KMS-11 (cell line): ENCODE data around the gene SH3PXD2B.

Experiments
- H2AFZ ChIP-seq: fragments of 200-600 bp; sonication (generic); 2 replicates; pipeline ENCODE4 v1.6.1; 2016; ENCODE audit warnings: antibody characterized with exemption, mixed run types, low read depth
- H3K27ac ChIP-seq: fragments of 200-600 bp; sonication (generic); 2 replicates; pipeline ENCODE4 v1.6.1; 2016; ENCODE audit warnings: mild to moderate bottlenecking, mixed run types
- H3K27me3 ChIP-seq: fragments of 200-600 bp; sonication (generic); 2 replicates; pipeline ENCODE4 v1.6.1; 2017; ENCODE audit warnings: mild to moderate bottlenecking, low read depth, mixed run types, moderate library complexity; ENCODE audit not compliant: insufficient read depth
- H3K36me3 ChIP-seq: fragments of 200-600 bp; sonication (generic); 2 replicates; pipeline ENCODE4 v1.6.1; 2017; ENCODE audit warnings: mild to moderate bottlenecking, mixed run types; ENCODE audit not compliant: insufficient read depth
- H3K4me1 ChIP-seq: fragments of 200-600 bp; sonication (generic); 2 replicates; pipeline ENCODE4 v1.6.1; 2016; ENCODE audit warnings: mild to moderate bottlenecking, low read depth, mixed run types; ENCODE audit not compliant: poor library complexity, severe bottlenecking
- H3K4me2 ChIP-seq: fragments of 200-600 bp; sonication (generic); 2 replicates; pipeline ENCODE4 v1.7.0; 2016; ENCODE audit warnings: mild to moderate bottlenecking, mixed run types
- H3K4me3 ChIP-seq: fragments of 200-600 bp; sonication (generic); IDR thresholded peaks from 2 replicates; pipeline ENCODE4 v1.6.1; 2017; ENCODE audit warnings: low read depth, low read length, mixed read lengths; ENCODE audit not compliant: insufficient read depth
- H3K79me2 ChIP-seq: fragments of 200-600 bp; sonication (generic); 2 replicates; pipeline ENCODE4 v1.6.1; 2016; ENCODE audit warnings: low read depth, mixed run types; ENCODE audit not compliant: insufficient read depth
- H3K9ac ChIP-seq: fragments of 200-600 bp; sonication (generic); 2 replicates; pipeline ENCODE4 v1.6.1; 2016; ENCODE audit warnings: mild to moderate bottlenecking, mixed run types
- H4K20me1 ChIP-seq: fragments of 200-600 bp; sonication (generic); 2 replicates; pipeline ENCODE4 v1.6.1; 2016; ENCODE audit warnings: mild to moderate bottlenecking, mixed run types; ENCODE audit not compliant: insufficient read depth
- TF ChIP-seq, protein P1 (sequence below): fragments of 200-600 bp; sonication (generic); conservative IDR thresholded peaks from 2 replicates; pipeline ENCODE4 v1.6.1; 2017; ENCODE audit warnings: low read depth, mild to moderate bottlenecking, antibody characterized with exemption, low read length, moderate library complexity, mixed read lengths

Gene SH3PXD2B

GRCh38 chr5:172417130-172417841 lies 37.0 kb downstream of the SH3PXD2B start:
- Histone ChIP-seq H3K27me3 (no peaks in the 10 kb centered on the region), H3K4me2 (no peak overlapping the region), H3K4me1 (peaks cover 3% of the 10 kb centered on the region), H3K27ac (no peak overlapping the region), H3K36me3 (no peaks in the 10 kb centered on the region), H4K20me1 (no peaks in the 10 kb centered on the region), H3K4me3 (no peak overlapping the region), H3K79me2 (no peaks in the 10 kb centered on the region), H3K9ac (no peak overlapping the region), H2AFZ (no peak overlapping the region)
- TF ChIP-seq, protein P1, sequence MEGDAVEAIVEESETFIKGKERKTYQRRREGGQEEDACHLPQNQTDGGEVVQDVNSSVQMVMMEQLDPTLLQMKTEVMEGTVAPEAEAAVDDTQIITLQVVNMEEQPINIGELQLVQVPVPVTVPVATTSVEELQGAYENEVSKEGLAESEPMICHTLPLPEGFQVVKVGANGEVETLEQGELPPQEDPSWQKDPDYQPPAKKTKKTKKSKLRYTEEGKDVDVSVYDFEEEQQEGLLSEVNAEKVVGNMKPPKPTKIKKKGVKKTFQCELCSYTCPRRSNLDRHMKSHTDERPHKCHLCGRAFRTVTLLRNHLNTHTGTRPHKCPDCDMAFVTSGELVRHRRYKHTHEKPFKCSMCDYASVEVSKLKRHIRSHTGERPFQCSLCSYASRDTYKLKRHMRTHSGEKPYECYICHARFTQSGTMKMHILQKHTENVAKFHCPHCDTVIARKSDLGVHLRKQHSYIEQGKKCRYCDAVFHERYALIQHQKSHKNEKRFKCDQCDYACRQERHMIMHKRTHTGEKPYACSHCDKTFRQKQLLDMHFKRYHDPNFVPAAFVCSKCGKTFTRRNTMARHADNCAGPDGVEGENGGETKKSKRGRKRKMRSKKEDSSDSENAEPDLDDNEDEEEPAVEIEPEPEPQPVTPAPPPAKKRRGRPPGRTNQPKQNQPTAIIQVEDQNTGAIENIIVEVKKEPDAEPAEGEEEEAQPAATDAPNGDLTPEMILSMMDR = no peak

GRCh38 chr5:172415362-172416275 lies 38.7 kb downstream of the SH3PXD2B start:
- Histone ChIP-seq H3K4me2 (no peak overlapping the region), H3K27me3 (no peaks in the 10 kb centered on the region), H3K36me3 (no peaks in the 10 kb centered on the region), H3K4me3 (no peak overlapping the region), H3K79me2 (no peaks in the 10 kb centered on the region), H3K9ac (no peak overlapping the region), H3K27ac (no peak overlapping the region), H2AFZ (no peak overlapping the region), H4K20me1 (no peaks in the 10 kb centered on the region), H3K4me1 (peaks cover 12% of the 10 kb centered on the region)
- TF ChIP-seq, protein P1 = no peak

DNA sequence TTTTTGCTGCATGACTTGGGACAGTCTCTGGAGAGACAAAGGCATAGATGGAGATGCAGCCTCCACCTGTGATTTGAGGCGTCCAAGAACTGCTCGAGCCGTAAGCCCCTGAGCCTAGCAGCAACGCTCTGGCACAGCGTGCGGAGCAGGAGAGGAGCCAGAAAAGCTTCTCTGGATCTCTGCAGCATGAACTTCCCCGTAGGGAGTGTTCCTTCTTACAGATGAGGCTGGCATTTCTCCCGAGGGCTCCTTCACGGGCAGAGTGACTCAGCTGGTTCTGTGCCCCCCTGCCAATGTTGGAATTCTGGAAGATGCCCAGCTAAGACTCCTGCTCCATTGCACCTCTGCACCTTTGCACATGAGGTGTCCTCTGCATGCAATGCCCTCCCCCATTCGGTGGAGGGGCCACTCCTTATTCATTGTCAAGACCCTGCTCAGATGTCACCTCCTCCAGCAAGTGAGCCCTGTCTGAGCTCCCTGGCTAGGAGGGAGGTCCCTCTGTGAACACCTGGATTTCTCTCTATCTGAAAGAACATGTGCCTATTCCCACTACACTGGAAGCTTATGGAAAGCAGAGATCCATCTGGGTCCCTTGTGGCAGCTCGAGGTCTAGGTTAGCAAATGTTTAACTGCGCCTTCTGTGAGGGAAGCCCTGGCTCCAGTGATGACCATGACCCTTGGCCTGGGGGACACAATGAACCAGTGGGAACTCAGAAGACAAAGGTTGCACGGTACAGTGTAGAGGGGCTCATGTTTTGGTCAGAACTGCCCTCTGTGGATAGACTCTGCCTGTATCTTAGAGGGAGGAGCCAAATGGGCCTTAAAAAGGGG lies 39.6 kb downstream of the SH3PXD2B start:
- Histone ChIP-seq H2AFZ (no peak overlapping the region), H3K4me1 (peaks cover 17% of the 10 kb centered on the region), H3K4me3 (no peak overlapping the region), H3K4me2 (no peak overlapping the region), H3K79me2 (no peaks in the 10 kb centered on the region), H4K20me1 (no peaks in the 10 kb centered on the region), H3K9ac (no peak overlapping the region), H3K27ac (no peak overlapping the region), H3K36me3 (no peaks in the 10 kb centered on the region), H3K27me3 (no peaks in the 10 kb centered on the region)
- TF ChIP-seq, protein P1 = no peak

DNA sequence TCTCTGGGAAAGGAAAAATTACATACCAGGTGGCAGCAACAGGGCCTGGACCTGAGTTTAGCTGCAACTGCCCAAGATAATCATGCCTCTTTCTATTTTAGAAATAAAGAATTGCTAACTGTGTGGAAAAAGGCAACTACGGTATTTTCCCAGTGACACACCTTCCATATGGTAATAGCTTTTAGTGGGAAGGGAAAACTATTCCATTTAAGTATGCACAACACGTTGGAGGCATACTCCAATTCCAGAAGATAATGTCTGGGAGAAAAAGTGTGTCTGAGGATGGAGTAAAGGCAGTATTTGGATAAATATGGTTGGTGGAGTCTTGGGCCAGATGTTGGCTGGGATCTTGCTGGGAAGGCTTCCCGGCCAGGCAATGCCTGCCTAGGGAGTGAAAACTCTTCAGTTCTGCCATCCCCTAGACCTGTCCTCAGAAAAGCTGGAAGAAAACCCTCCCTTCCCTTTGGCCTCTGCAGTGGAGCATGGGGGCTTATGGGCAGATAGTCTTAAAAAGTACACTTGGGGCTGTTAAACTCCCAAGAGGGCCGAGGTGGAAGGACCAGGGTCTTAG lies 40.6 kb downstream of the SH3PXD2B start:
- Histone ChIP-seq H3K27ac (no peak overlapping the region), H4K20me1 (no peaks in the 10 kb centered on the region), H3K4me3 (no peak overlapping the region), H3K9ac (no peak overlapping the region), H2AFZ (no peak overlapping the region), H3K4me1 (peaks cover 17% of the 10 kb centered on the region), H3K4me2 (no peak overlapping the region), H3K79me2 (no peaks in the 10 kb centered on the region), H3K36me3 (no peaks in the 10 kb centered on the region), H3K27me3 (no peaks in the 10 kb centered on the region)
- TF ChIP-seq, protein P1 = no peak
